H1 (cell line): Measurements from ENCODE around the gene FBXW2. TPM values are rescaled to one million over a fixed set of nuclear protein-coding genes. Genes with fewer than 3 reads are reported as not detected.

Experiments used
- BACH1 ChIP-seq: IDR thresholded peaks from 2 replicates; pipeline ENCODE4 v1.6.1; 2012; ENCODE audit warnings: low read length, improper control_type of control experiment
- CBX5 ChIP-seq: fragments of 300-800, 300-1000 bp; sonication (generic); IDR thresholded peaks from 2 replicates; pipeline ENCODE4 v1.7.1; 2016; ENCODE audit warnings: antibody characterized with exemption, low read length, low read depth
- E2F6 ChIP-seq: IDR thresholded peaks from 2 replicates; pipeline ENCODE4 v1.6.1; 2012; ENCODE audit warnings: inconsistent platforms
- FOSL1 ChIP-seq: IDR thresholded peaks from 2 replicates; pipeline ENCODE4 v1.6.1; 2011; ENCODE audit warnings: mild to moderate bottlenecking, low read depth, low read length, moderate library complexity; ENCODE audit not compliant: insufficient read depth
- PHF8 ChIP-seq: fragments of 200-600 bp; sonication (generic); conservative IDR thresholded peaks from 2 replicates; pipeline ENCODE4 v1.7.1; 2012; ENCODE audit warnings: low read depth, mild to moderate bottlenecking, inconsistent platforms, low read length, moderate library complexity
- RBBP5 ChIP-seq: IDR thresholded peaks from 2 replicates; pipeline ENCODE4 v1.7.1; 2012; ENCODE audit warnings: low read depth, mild to moderate bottlenecking, inconsistent platforms, low read length, moderate library complexity, borderline replicate concordance
- SIN3A ChIP-seq, 2 experiments: IDR thresholded peaks in 1 of 2; conservative IDR thresholded peaks in 1 of 2; 2 replicates each; pipeline ENCODE4 v1.6.1; 2011 to 2012; ENCODE audit warnings: low read length in 2 of 2, improper control_type of control experiment in 1 of 2, low read depth in 1 of 2, mild to moderate bottlenecking in 1 of 2
- ZNF274 ChIP-seq: IDR thresholded peaks from 2 replicates; pipeline ENCODE4 v1.7.0; 2012; ENCODE audit warnings: low read length, borderline replicate concordance; ENCODE audit errors: extremely low read depth
- polyA plus RNA-seq, 7 experiments: library from polyadenylated mRNA; depleted of rRNA in 3 of 7; stranded (reverse) in 5 of 7; unstranded in 2 of 7; fragments of >200 nt in 5 of 7; fragments of 200-250 nt in 2 of 7; gene quantifications; 1 replicate in 5 of 7; 2 replicates in 1 of 7; 4 replicates in 1 of 7; pipeline versions ENCODE4 v1.2.1 to v1.2.3, GENCODE V29; 2011 to 2013; ENCODE audit warnings: missing spikeins in 2 of 7, mixed read lengths in 2 of 7
- total RNA-seq: library from RNA; stranded (reverse); fragmentation: NEBNext Ultra II Directional; extraction: Animal tissue kit (Norgen Biotek cat#: 25700); gene quantifications from 2 replicates; pipeline ENCODE4 v1.2.1, GENCODE V29; 2021
- TF ChIP-seq, protein P1 (sequence below): fragments of 300-600 bp; sonication (generic); IDR thresholded peaks from 2 replicates; pipeline ENCODE4 v1.7.1; 2012; ENCODE audit warnings: low read length, moderate library complexity, mild to moderate bottlenecking, inconsistent platforms; ENCODE audit not compliant: insufficient replicate concordance
- TF ChIP-seq, protein P2 (sequence below): IDR thresholded peaks from 2 replicates; pipeline ENCODE4 v1.6.1; 2011; ENCODE audit warnings: low read depth, mild to moderate bottlenecking, low read length; ENCODE audit not compliant: insufficient read depth

FBXW2 gene
- total and polyA plus RNA-seq, 2 of the 8 experiments (the other 6 are each of a cell fraction or from before 2014, with no cell fraction given): 19.2 to 65.3 TPM

DNA sequence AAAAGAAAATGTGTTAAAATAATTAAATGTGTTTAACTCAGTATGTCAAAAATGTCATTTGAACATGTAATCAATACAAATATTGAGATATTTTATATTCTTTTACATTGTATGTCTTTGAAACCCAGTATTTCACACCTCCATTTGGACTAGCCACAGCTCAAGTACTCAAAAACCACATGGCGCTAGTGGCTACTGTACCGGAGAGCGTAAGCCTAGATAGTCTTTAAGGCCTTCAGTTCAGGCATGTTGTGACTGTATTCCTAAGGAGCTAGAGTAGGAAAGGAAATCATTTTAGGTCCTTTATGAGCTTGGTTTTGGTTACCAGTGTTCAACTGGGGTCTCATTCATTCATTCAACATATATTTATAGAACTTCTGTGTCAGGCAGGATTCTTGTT is 12.8 kb downstream of the FBXW2 start (continued):
- TF ChIP-seq, protein P1, sequence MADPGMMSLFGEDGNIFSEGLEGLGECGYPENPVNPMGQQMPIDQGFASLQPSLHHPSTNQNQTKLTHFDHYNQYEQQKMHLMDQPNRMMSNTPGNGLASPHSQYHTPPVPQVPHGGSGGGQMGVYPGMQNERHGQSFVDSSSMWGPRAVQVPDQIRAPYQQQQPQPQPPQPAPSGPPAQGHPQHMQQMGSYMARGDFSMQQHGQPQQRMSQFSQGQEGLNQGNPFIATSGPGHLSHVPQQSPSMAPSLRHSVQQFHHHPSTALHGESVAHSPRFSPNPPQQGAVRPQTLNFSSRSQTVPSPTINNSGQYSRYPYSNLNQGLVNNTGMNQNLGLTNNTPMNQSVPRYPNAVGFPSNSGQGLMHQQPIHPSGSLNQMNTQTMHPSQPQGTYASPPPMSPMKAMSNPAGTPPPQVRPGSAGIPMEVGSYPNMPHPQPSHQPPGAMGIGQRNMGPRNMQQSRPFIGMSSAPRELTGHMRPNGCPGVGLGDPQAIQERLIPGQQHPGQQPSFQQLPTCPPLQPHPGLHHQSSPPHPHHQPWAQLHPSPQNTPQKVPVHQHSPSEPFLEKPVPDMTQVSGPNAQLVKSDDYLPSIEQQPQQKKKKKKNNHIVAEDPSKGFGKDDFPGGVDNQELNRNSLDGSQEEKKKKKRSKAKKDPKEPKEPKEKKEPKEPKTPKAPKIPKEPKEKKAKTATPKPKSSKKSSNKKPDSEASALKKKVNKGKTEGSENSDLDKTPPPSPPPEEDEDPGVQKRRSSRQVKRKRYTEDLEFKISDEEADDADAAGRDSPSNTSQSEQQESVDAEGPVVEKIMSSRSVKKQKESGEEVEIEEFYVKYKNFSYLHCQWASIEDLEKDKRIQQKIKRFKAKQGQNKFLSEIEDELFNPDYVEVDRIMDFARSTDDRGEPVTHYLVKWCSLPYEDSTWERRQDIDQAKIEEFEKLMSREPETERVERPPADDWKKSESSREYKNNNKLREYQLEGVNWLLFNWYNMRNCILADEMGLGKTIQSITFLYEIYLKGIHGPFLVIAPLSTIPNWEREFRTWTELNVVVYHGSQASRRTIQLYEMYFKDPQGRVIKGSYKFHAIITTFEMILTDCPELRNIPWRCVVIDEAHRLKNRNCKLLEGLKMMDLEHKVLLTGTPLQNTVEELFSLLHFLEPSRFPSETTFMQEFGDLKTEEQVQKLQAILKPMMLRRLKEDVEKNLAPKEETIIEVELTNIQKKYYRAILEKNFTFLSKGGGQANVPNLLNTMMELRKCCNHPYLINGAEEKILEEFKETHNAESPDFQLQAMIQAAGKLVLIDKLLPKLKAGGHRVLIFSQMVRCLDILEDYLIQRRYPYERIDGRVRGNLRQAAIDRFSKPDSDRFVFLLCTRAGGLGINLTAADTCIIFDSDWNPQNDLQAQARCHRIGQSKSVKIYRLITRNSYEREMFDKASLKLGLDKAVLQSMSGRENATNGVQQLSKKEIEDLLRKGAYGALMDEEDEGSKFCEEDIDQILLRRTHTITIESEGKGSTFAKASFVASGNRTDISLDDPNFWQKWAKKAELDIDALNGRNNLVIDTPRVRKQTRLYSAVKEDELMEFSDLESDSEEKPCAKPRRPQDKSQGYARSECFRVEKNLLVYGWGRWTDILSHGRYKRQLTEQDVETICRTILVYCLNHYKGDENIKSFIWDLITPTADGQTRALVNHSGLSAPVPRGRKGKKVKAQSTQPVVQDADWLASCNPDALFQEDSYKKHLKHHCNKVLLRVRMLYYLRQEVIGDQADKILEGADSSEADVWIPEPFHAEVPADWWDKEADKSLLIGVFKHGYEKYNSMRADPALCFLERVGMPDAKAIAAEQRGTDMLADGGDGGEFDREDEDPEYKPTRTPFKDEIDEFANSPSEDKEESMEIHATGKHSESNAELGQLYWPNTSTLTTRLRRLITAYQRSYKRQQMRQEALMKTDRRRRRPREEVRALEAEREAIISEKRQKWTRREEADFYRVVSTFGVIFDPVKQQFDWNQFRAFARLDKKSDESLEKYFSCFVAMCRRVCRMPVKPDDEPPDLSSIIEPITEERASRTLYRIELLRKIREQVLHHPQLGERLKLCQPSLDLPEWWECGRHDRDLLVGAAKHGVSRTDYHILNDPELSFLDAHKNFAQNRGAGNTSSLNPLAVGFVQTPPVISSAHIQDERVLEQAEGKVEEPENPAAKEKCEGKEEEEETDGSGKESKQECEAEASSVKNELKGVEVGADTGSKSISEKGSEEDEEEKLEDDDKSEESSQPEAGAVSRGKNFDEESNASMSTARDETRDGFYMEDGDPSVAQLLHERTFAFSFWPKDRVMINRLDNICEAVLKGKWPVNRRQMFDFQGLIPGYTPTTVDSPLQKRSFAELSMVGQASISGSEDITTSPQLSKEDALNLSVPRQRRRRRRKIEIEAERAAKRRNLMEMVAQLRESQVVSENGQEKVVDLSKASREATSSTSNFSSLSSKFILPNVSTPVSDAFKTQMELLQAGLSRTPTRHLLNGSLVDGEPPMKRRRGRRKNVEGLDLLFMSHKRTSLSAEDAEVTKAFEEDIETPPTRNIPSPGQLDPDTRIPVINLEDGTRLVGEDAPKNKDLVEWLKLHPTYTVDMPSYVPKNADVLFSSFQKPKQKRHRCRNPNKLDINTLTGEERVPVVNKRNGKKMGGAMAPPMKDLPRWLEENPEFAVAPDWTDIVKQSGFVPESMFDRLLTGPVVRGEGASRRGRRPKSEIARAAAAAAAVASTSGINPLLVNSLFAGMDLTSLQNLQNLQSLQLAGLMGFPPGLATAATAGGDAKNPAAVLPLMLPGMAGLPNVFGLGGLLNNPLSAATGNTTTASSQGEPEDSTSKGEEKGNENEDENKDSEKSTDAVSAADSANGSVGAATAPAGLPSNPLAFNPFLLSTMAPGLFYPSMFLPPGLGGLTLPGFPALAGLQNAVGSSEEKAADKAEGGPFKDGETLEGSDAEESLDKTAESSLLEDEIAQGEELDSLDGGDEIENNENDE: no peak
- TF ChIP-seq, protein P2, sequence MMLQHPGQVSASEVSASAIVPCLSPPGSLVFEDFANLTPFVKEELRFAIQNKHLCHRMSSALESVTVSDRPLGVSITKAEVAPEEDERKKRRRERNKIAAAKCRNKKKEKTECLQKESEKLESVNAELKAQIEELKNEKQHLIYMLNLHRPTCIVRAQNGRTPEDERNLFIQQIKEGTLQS: no peak
- no peak for TF ChIP-seq SIN3A (conservative IDR thresholded peaks at IDR 0.05 in 1 of 2, IDR thresholded peaks at IDR 0.05 in 1 of 2; ENCODE audit: low read depth in 1 of 2, low read length in 2 of 2)
- TF ChIP-seq PHF8: no peak
- no peak for TF ChIP-seq RBBP5
- no peak for TF ChIP-seq BACH1
- TF ChIP-seq FOSL1: no peak
- TF ChIP-seq CBX5: no peak
- no peak for TF ChIP-seq ZNF274
- no peak for TF ChIP-seq E2F6
